Measurements from ENCODE around the gene ZMAT1.

- TF ChIP-seq CTCF (conservative IDR thresholded peaks at IDR 0.05; ENCODE audit: low read length), result no peak
- TF ChIP-seq EZH2phosphoT487 (IDR thresholded peaks at IDR 0.05; ENCODE audit: borderline replicate concordance), result no peak
Measured at GRCh38 chrX:101906136-101906796, 25.6 kb downstream of the ZMAT1 start.
